H9 (cell line): ENCODE results near the gene PHF1. TPM values are rescaled to one million over a fixed set of nuclear protein-coding genes. Genes with fewer than 3 reads are reported as not detected.
A peak's percentile ranks its signal among the peaks of the same experiment; 100 is the strongest.

Experiments
- DNase-seq: peaks from one replicate; pipeline ENCODE4 v3.0.0-alpha.2; 2017
- H2AFZ ChIP-seq: one replicate; pipeline ENCODE4 v1.6.1; 2013; ENCODE audit warnings: mild to moderate bottlenecking, low read length, control low read depth, moderate library complexity
- H2AK5ac ChIP-seq: 2 replicates; pipeline ENCODE4 v1.6.1; 2013; ENCODE audit warnings: low read length, control low read depth, mixed read lengths; ENCODE audit not compliant: insufficient read length
- H2BK120ac ChIP-seq: one replicate; pipeline ENCODE4 v1.6.1; 2013; ENCODE audit warnings: low read depth, mild to moderate bottlenecking, low read length, control low read depth, inconsistent platforms; ENCODE audit not compliant: poor library complexity, severe bottlenecking
- H2BK12ac ChIP-seq: 2 replicates; pipeline ENCODE4 v1.6.1; 2013; ENCODE audit warnings: low read length, control low read depth, mixed read lengths, low read depth; ENCODE audit not compliant: insufficient read length
- H2BK15ac ChIP-seq: 2 replicates; pipeline ENCODE4 v1.6.1; 2013; ENCODE audit warnings: low read depth, low read length, control low read depth
- H2BK20ac ChIP-seq: one replicate; pipeline ENCODE4 v1.6.1; 2013; ENCODE audit warnings: low read depth, mild to moderate bottlenecking, low read length, control low read depth, inconsistent platforms; ENCODE audit not compliant: poor library complexity, severe bottlenecking
- H2BK5ac ChIP-seq: 2 replicates; pipeline ENCODE4 v1.6.1; 2013; ENCODE audit warnings: low read length, control low read depth, mixed read lengths; ENCODE audit not compliant: insufficient read length
- H3K14ac ChIP-seq: 2 replicates; pipeline ENCODE4 v1.6.1; 2013; ENCODE audit warnings: low read length, control low read depth; ENCODE audit not compliant: insufficient read depth
- H3K18ac ChIP-seq: 2 replicates; pipeline ENCODE4 v1.6.1; 2013; ENCODE audit warnings: low read depth, mild to moderate bottlenecking, mixed read lengths, low read length, control low read depth; ENCODE audit not compliant: insufficient read length
- H3K23ac ChIP-seq: 2 replicates; pipeline ENCODE4 v1.6.1; 2013; ENCODE audit warnings: low read length, control low read depth, mixed read lengths, low read depth; ENCODE audit not compliant: insufficient read length
- H3K23me2 ChIP-seq: 2 replicates; pipeline ENCODE4 v1.6.1; 2013; ENCODE audit warnings: low read depth, mild to moderate bottlenecking, mixed read lengths, low read length, control low read depth; ENCODE audit not compliant: insufficient read length, poor library complexity, severe bottlenecking
- H3K27ac ChIP-seq: 2 replicates; pipeline ENCODE4 v1.5.1; 2013; ENCODE audit warnings: low read length, control low read depth, mixed read lengths, low read depth; ENCODE audit not compliant: insufficient read length
- H3K27me3 ChIP-seq: 2 replicates; pipeline ENCODE4 v1.6.1; 2013; ENCODE audit warnings: low read length, control low read depth, inconsistent platforms; ENCODE audit not compliant: insufficient read depth
- H3K4ac ChIP-seq: 2 replicates; pipeline ENCODE4 v1.6.1; 2013; ENCODE audit warnings: low read depth, mild to moderate bottlenecking, control low read depth, inconsistent platforms, low read length, moderate library complexity
- H3K4me1 ChIP-seq: 2 replicates; pipeline ENCODE4 v1.6.1; 2013; ENCODE audit warnings: low read length, control low read depth, inconsistent platforms; ENCODE audit not compliant: insufficient read depth
- H3K4me2 ChIP-seq: 2 replicates; pipeline ENCODE4 v1.6.1; 2013; ENCODE audit warnings: low read length, control low read depth, mixed read lengths; ENCODE audit not compliant: insufficient read length, insufficient read depth
- H3K56ac ChIP-seq: 2 replicates; pipeline ENCODE4 v1.6.1; 2013; ENCODE audit warnings: low read depth, mild to moderate bottlenecking, mixed read lengths, low read length, control low read depth; ENCODE audit not compliant: insufficient read length
- H3K79me1 ChIP-seq: 2 replicates; pipeline ENCODE4 v1.6.1; 2013; ENCODE audit warnings: low read depth, mild to moderate bottlenecking, moderate library complexity, low read length, control low read depth, inconsistent platforms; ENCODE audit not compliant: insufficient read depth, poor library complexity, severe bottlenecking
- H3K79me2 ChIP-seq: 2 replicates; pipeline ENCODE4 v1.6.1; 2013; ENCODE audit warnings: low read length, control low read depth, inconsistent platforms; ENCODE audit not compliant: insufficient read depth
- H3K9ac ChIP-seq: 2 replicates; pipeline ENCODE4 v1.6.1; 2013; ENCODE audit warnings: low read length, control low read depth, mixed read lengths; ENCODE audit not compliant: insufficient read length; ENCODE audit errors: extremely low read depth
- H3K9me3 ChIP-seq: one replicate; pipeline ENCODE4 v1.6.1; 2013; ENCODE audit warnings: low read depth, low read length, inconsistent platforms; ENCODE audit not compliant: control insufficient read depth
- H3T11ph ChIP-seq: one replicate; pipeline ENCODE4 v1.6.1; 2013; ENCODE audit warnings: mild to moderate bottlenecking, low read length, control low read depth, inconsistent platforms
- H4K20me1 ChIP-seq: one replicate; pipeline ENCODE4 v1.6.1; 2013; ENCODE audit not compliant: control insufficient read depth, insufficient read length, insufficient read depth
- H4K5ac ChIP-seq: 2 replicates; pipeline ENCODE4 v1.6.1; 2013; ENCODE audit warnings: low read depth, mild to moderate bottlenecking, mixed read lengths, low read length, control low read depth; ENCODE audit not compliant: insufficient read length
- H4K8ac ChIP-seq: replicated peaks from 2 replicates; pipeline ENCODE4 v1.6.1; 2013; ENCODE audit warnings: low read length, control low read depth, mixed read lengths, low read depth; ENCODE audit not compliant: insufficient read length
- H4K91ac ChIP-seq: 2 replicates; pipeline ENCODE4 v1.6.1; 2013; ENCODE audit warnings: low read depth, mild to moderate bottlenecking, moderate library complexity, mixed read lengths, low read length, control low read depth; ENCODE audit not compliant: insufficient read length
- H3K27ac Mint-ChIP-seq, 3 experiments: 2 replicates in 2 of 3; 3 replicates in 1 of 3; pipeline ENCODE4 v1.8.0; 2020 to 2021; ENCODE audit warnings: mixed read lengths in 3 of 3, mild to moderate bottlenecking in 1 of 3, moderate library complexity in 1 of 3
- H3K27me3 Mint-ChIP-seq: 2 replicates; pipeline ENCODE4 v1.8.0; 2021; ENCODE audit warnings: low read depth, mild to moderate bottlenecking, moderate library complexity, mixed read lengths
- H3K36me3 Mint-ChIP-seq, 3 experiments: 2 replicates in 2 of 3; 3 replicates in 1 of 3; pipeline ENCODE4 v1.8.0; 2020 to 2021; ENCODE audit warnings: low read depth in 3 of 3, mixed read lengths in 3 of 3; ENCODE audit not compliant: insufficient read depth in 1 of 3
- H3K4me1 Mint-ChIP-seq, 2 experiments: 2 replicates each; pipeline ENCODE4 v1.8.0; 2020; ENCODE audit warnings: mixed read lengths in 2 of 2
- H3K4me3 Mint-ChIP-seq, 2 experiments: 2 replicates in 1 of 2; 3 replicates in 1 of 2; pipeline ENCODE4 v1.8.0; 2020 to 2021; ENCODE audit warnings: mild to moderate bottlenecking in 2 of 2, mixed read lengths in 2 of 2, moderate library complexity in 1 of 2
- H3K9me3 Mint-ChIP-seq, 2 experiments: 2 replicates in 1 of 2; 3 replicates in 1 of 2; pipeline ENCODE4 v1.8.0; 2020; ENCODE audit warnings: mild to moderate bottlenecking in 2 of 2, mixed read lengths in 2 of 2, moderate library complexity in 1 of 2
- CTCF ChIP-seq: fragments of 200-600 bp; sonication (generic); conservative IDR thresholded peaks from 3 replicates; pipeline ENCODE4 v1.8.0; 2021; ENCODE audit warnings: antibody characterized with exemption, mild to moderate bottlenecking
- WGBS: extraction: QIAGEN DNeasy Blood & Tissue Kit; methylation state at CpG from one replicate; pipeline ENCODE4 v1.1.7; 2013; ENCODE audit warnings: missing lambda C conversion rate, low lambda C conversion rate, mixed read lengths; ENCODE audit not compliant: insufficient read length; ENCODE audit errors: extremely low coverage; 5-methylcytosine and 5-hydroxymethylcytosine counted together
- total RNA-seq: library from RNA; stranded (reverse); gene quantifications from 2 replicates; pipeline ENCODE4 v1.2.1, GENCODE V29; 2021

PHF1 gene
- total RNA-seq, 1 experiment from 2014 or later, result 56.8 TPM

GRCh38 chr6:33372526-33373123, 38.2 kb upstream of the PHF1 start:
- Mint-ChIP-seq H3K4me3 (peak overlapping the region in 1 of 2 experiments; percentile 14; a peak in 2 of 5 replicates), H3K27ac (peak overlapping the region; percentile 28 to 81 (median 59); a peak in 5 of 7 replicates), H3K36me3 (no peaks in the 10 kb centered on the region), H3K27me3 (no peaks in the 10 kb centered on the region), H3K9me3 (no peaks in the 10 kb centered on the region), H3K4me1 (peaks cover 28 to 37% of the 10 kb centered on the region in 2 experiments)
- Histone ChIP-seq H3K9ac (no peak overlapping the region), H4K20me1 (no peaks in the 10 kb centered on the region), H3T11ph (no peak overlapping the region), H2BK15ac (no peak overlapping the region), H3K56ac (no peak overlapping the region), H2BK20ac (no peak overlapping the region), H2AK5ac (no peak overlapping the region), H3K18ac (no peak overlapping the region), H3K23ac (no peak overlapping the region), H3K4me2 (no peak overlapping the region), H3K4me1 (no peaks in the 10 kb centered on the region; the same call in 1 of the 2 replicates), H4K5ac (no peak overlapping the region), H3K4ac (no peak overlapping the region), H4K8ac (no peak overlapping the region), H3K14ac (no peak overlapping the region), H3K27me3 (no peaks in the 10 kb centered on the region), H3K23me2 (no peaks in the 10 kb centered on the region), H4K91ac (no peak overlapping the region), H2AFZ (peak overlapping the region; percentile 46), H3K9me3 (no peaks in the 10 kb centered on the region), H3K79me2 (no peaks in the 10 kb centered on the region), H2BK12ac (no peak overlapping the region), H3K79me1 (no peaks in the 10 kb centered on the region), H2BK120ac (no peak overlapping the region), H2BK5ac (no peak overlapping the region), H3K27ac (no peak overlapping the region)
- no CpG with 5 or more reads among the region's 5 CpGs for WGBS
- no peak for TF ChIP-seq CTCF
- no peak for DNase-seq
